SK-N-SH (cell line): ENCODE results near the gene PCSK2. TPM values are rescaled to one million over a fixed set of nuclear protein-coding genes. Genes with fewer than 3 reads are reported as not detected.

Experiments used
- CTCF ChIA-PET: fragments of 300-600, 350-600 bp; formaldehyde crosslinking; extraction: SDS; loops from one replicate; lab custom pipeline; 2021; lab: Yijun Ruan, JAX
- POLR2A ChIA-PET: fragments of 350-600 bp; sonication (Branson Sonifier 250); formaldehyde crosslinking; extraction: SDS; loops from one replicate; lab custom pipeline; 2020; ENCODE audit warnings: antibody characterized with exemption, inconsistent platforms; lab: Yijun Ruan, JAX
- DNase-seq: peaks from one replicate; pipeline ENCODE4 v3.0.0; 2012
- H2AFZ ChIP-seq: fragments of 200-600 bp; sonication (generic); 2 replicates; pipeline ENCODE4 v1.8.1; 2016; ENCODE audit warnings: antibody characterized with exemption, mild to moderate bottlenecking, low read depth
- H3F3A ChIP-seq: fragments of 200-600 bp; sonication (generic); replicated peaks from 2 replicates; pipeline ENCODE3; 2016; ENCODE audit warnings: antibody characterized with exemption, mild to moderate bottlenecking; ENCODE audit not compliant: insufficient read depth
- H3K27ac ChIP-seq, 2 experiments: fragments of 200-500 bp in 1 of 2; fragments of 200-600 bp in 1 of 2; sonication (Bioruptor generic) in 1 of 2; sonication (generic), shearing (Covaris generic) in 1 of 2; 2 replicates each; pipeline versions ENCODE4 v1.5.1 to v1.6.1; 2014 to 2016; ENCODE audit warnings: low read depth in 2 of 2, inconsistent platforms in 1 of 2, low read length in 1 of 2, mild to moderate bottlenecking in 1 of 2, mixed read lengths in 1 of 2
- H3K27me3 ChIP-seq: fragments of 200-600 bp; sonication (generic), shearing (Covaris generic); 2 replicates; pipeline ENCODE4 v1.6.1; 2016; ENCODE audit warnings: mixed run types; ENCODE audit not compliant: insufficient read depth
- H3K36me3 ChIP-seq, 2 experiments: fragments of 200-500 bp in 1 of 2; fragments of 200-600 bp in 1 of 2; sonication (Bioruptor generic) in 1 of 2; sonication (generic) in 1 of 2; replicated peaks in 1 of 2; 2 replicates each; pipeline versions ENCODE3 to v1.5.1; 2014 to 2016; ENCODE audit warnings: low read length in 1 of 2, mild to moderate bottlenecking in 1 of 2; ENCODE audit not compliant: insufficient read depth in 2 of 2, control insufficient read depth in 1 of 2
- H3K4me1 ChIP-seq, 2 experiments: fragments of 200-500 bp in 1 of 2; fragments of 200-600 bp in 1 of 2; sonication (Bioruptor generic) in 1 of 2; sonication (generic), shearing (Covaris generic) in 1 of 2; 2 replicates each; pipeline versions ENCODE4 v1.5.1 to v1.6.1; 2014 to 2016; ENCODE audit warnings: low read depth in 1 of 2, low read length in 1 of 2, mixed run types in 1 of 2; ENCODE audit not compliant: insufficient read depth in 2 of 2, control insufficient read depth in 1 of 2
- H3K4me2 ChIP-seq: fragments of 200-600 bp; sonication (generic), shearing (Covaris generic); 2 replicates; pipeline ENCODE4 v1.6.1; 2017; ENCODE audit warnings: mixed run types
- H3K4me3 ChIP-seq, 2 experiments: fragments of 200-500 bp in 1 of 2; fragments of 200-600 bp in 1 of 2; sonication (Bioruptor generic) in 1 of 2; sonication (generic), shearing (Covaris generic) in 1 of 2; 2 replicates each; pipeline versions ENCODE4 v1.5.1 to v1.8.1; 2014 to 2016; ENCODE audit warnings: low read depth in 2 of 2, inconsistent platforms in 1 of 2, low read length in 1 of 2, mild to moderate bottlenecking in 1 of 2, mixed read lengths in 1 of 2, moderate library complexity in 1 of 2
- H3K79me2 ChIP-seq: fragments of 200-600 bp; sonication (generic); 2 replicates; pipeline ENCODE4 v1.8.1; 2017; ENCODE audit warnings: mild to moderate bottlenecking; ENCODE audit not compliant: insufficient read depth
- H3K9ac ChIP-seq: fragments of 200-600 bp; sonication (generic); 2 replicates; pipeline ENCODE4 v1.6.1; 2017; ENCODE audit warnings: mixed run types
- H3K9me2 ChIP-seq: fragments of 200-600 bp; sonication (generic); 2 replicates; pipeline ENCODE4 v1.6.1; 2017; ENCODE audit warnings: mixed run types
- H3K9me3 ChIP-seq: fragments of 200-600 bp; sonication (generic); 2 replicates; pipeline ENCODE4 v1.6.1; 2017; ENCODE audit warnings: mixed run types, mild to moderate bottlenecking, moderate library complexity
- H4K20me1 ChIP-seq: fragments of 200-600 bp; sonication (generic); 2 replicates; pipeline ENCODE4 v1.6.1; 2017; ENCODE audit warnings: mild to moderate bottlenecking, mixed run types; ENCODE audit not compliant: insufficient read depth
- EP300 ChIP-seq, 2 experiments: IDR thresholded peaks; 2 replicates each; pipeline versions ENCODE4 v1.4.0 to v1.6.1; 2012; ENCODE audit warnings: borderline replicate concordance in 1 of 2, low read depth in 1 of 2, low read length in 1 of 2
- EZH2phosphoT487 ChIP-seq: fragments of 200-600 bp; sonication (generic); IDR thresholded peaks from 2 replicates; pipeline ENCODE4 v1.6.1; 2017; ENCODE audit warnings: low read depth, mixed run types, mild to moderate bottlenecking, antibody characterized with exemption, moderate library complexity, borderline replicate concordance
- FOSL2 ChIP-seq: IDR thresholded peaks from 2 replicates; pipeline ENCODE4 v1.4.0; 2012; ENCODE audit warnings: low read depth, mild to moderate bottlenecking, moderate library complexity, borderline replicate concordance
- GATA2 ChIP-seq: sonication (generic); formaldehyde crosslinking; IDR thresholded peaks from 2 replicates; pipeline ENCODE4 v1.5.0; 2020; ENCODE audit warnings: mild to moderate bottlenecking, missing genetic modification reagents
- IRF3 ChIP-seq: fragments of 150-350 bp; IDR thresholded peaks from 2 replicates; pipeline ENCODE4 v1.6.1; 2016; ENCODE audit warnings: mild to moderate bottlenecking, low read depth, low read length
- NRF1 ChIP-seq: IDR thresholded peaks from 2 replicates; pipeline ENCODE4 v1.6.1; 2012; ENCODE audit warnings: low read depth, mild to moderate bottlenecking, low read length
- POLR2AphosphoS5 ChIP-seq: IDR thresholded peaks from 2 replicates; pipeline ENCODE4 v1.6.1; 2012; ENCODE audit warnings: low read depth, low read length
- RAD21 ChIP-seq: IDR thresholded peaks from 2 replicates; pipeline ENCODE4 v1.6.1; 2012; ENCODE audit warnings: mild to moderate bottlenecking, low read length
- RCOR1 ChIP-seq: fragments of 150-350 bp; IDR thresholded peaks from 2 replicates; pipeline ENCODE4 v1.6.1; 2017; ENCODE audit warnings: antibody characterized with exemption, low read length
- REST ChIP-seq: IDR thresholded peaks from 2 replicates; pipeline ENCODE4 v1.6.1; 2012; ENCODE audit warnings: mild to moderate bottlenecking, low read depth, low read length, moderate library complexity
- RFX5 ChIP-seq: IDR thresholded peaks from 2 replicates; pipeline ENCODE4 v1.6.1; 2012; ENCODE audit warnings: mild to moderate bottlenecking, improper control_type of control experiment, low read length
- RXRA ChIP-seq: IDR thresholded peaks from 2 replicates; pipeline ENCODE4 v1.4.0; 2012; ENCODE audit warnings: low read depth, mild to moderate bottlenecking, borderline replicate concordance
- SIN3A ChIP-seq: IDR thresholded peaks from 2 replicates; pipeline ENCODE4 v1.6.1; 2012; ENCODE audit warnings: low read depth, mild to moderate bottlenecking, low read length, moderate library complexity, borderline replicate concordance
- SMC3 ChIP-seq: IDR thresholded peaks from 2 replicates; pipeline ENCODE4 v1.6.1; 2012; ENCODE audit warnings: low read depth, low read length, improper control_type of control experiment
- TAF1 ChIP-seq: IDR thresholded peaks from 2 replicates; pipeline ENCODE4 v1.6.1; 2012; ENCODE audit warnings: low read depth, mild to moderate bottlenecking, low read length, moderate library complexity, borderline replicate concordance
- YY1 ChIP-seq: IDR thresholded peaks from 2 replicates; pipeline ENCODE4 v1.4.0; 2012; ENCODE audit warnings: low read depth, mild to moderate bottlenecking
- WGBS: methylation state at CpG from one replicate; pipeline ENCODE4 v1.1.6; 2017; ENCODE audit warnings: low lambda C conversion rate; 5-methylcytosine and 5-hydroxymethylcytosine counted together
- polyA plus RNA-seq, 3 experiments: library from polyadenylated mRNA; depleted of rRNA; stranded (reverse); fragments of >200 nt; gene quantifications; 2 replicates each; pipeline ENCODE4 v1.2.3, GENCODE V29; 2012
- TF ChIP-seq, protein P1 (sequence below): IDR thresholded peaks from 2 replicates; pipeline ENCODE4; 2012
- TF ChIP-seq, protein P2 (sequence below): fragments of 150-350 bp; IDR thresholded peaks from 2 replicates; pipeline ENCODE4 v1.6.1; 2017; ENCODE audit warnings: antibody characterized with exemption, low read length, low read depth, borderline replicate concordance
- TF ChIP-seq, protein P3 (sequence below): IDR thresholded peaks from 2 replicates; pipeline ENCODE4 v1.4.0; 2012; ENCODE audit warnings: low read depth, borderline replicate concordance
- TF ChIP-seq, protein P4 (sequence below): IDR thresholded peaks from 2 replicates; pipeline ENCODE4 v1.4.0; 2012; ENCODE audit warnings: low read depth
- TF ChIP-seq, protein P5 (sequence below): IDR thresholded peaks from 2 replicates; pipeline ENCODE4 v1.4.0; 2012; ENCODE audit warnings: low read depth, borderline replicate concordance

Gene PCSK2
- polyA plus RNA-seq, 1 of the 3 experiments (the other 2 are of a cell fraction) = not detected

- TF ChIP-seq REST = no peak
- TF ChIP-seq POLR2AphosphoS5 = no peak
- TF ChIP-seq, all 33 proteins: peak for 0
These were observed 9.9 kb downstream of the PCSK2 start (continued) for GRCh38 chr20:17236766-17237165.

DNA sequence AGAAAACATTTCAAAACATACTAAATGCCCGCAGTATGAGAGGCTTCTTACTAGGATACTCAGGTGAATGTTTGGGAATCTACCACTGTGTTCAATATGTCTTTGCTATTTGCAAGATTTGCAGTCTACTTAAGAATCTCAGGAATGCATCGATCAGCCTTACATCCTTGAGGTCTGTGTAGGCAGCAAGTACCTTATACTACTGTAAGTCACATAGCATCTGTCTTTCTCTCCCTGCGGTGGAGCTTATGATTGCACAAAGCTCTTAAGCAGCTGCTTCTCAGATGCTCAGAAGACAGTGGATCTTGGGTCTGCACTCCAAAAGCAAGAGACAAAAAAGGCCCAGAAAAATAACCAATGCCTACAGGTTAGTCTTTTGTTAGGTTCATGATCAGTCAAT, 21.4 kb downstream of the PCSK2 start:
- H3K36me3 ChIP-seq = no peaks in the 10 kb centered on the region
- H3K4me2 ChIP-seq = no peak overlapping the region
- H3K9me2 ChIP-seq = no peaks in the 10 kb centered on the region
- H3K4me1 ChIP-seq = no peaks in the 10 kb centered on the region
- CTCF ChIA-PET = no interaction called here
- DNase-seq = no peak
- H3K9ac ChIP-seq = no peak overlapping the region
- no peaks in the 10 kb centered on the region for H3F3A ChIP-seq
- no peaks in the 10 kb centered on the region for H3K9me3 ChIP-seq
- WGBS = 35% methylated on average over 3 of the region's 3 CpGs
- POLR2A ChIA-PET = no interaction called here
- TF ChIP-seq, protein P1, sequence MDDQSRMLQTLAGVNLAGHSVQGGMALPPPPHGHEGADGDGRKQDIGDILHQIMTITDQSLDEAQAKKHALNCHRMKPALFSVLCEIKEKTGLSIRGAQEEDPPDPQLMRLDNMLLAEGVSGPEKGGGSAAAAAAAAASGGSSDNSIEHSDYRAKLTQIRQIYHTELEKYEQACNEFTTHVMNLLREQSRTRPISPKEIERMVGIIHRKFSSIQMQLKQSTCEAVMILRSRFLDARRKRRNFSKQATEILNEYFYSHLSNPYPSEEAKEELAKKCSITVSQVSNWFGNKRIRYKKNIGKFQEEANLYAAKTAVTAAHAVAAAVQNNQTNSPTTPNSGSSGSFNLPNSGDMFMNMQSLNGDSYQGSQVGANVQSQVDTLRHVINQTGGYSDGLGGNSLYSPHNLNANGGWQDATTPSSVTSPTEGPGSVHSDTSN = no peak
- TF ChIP-seq, protein P2, sequence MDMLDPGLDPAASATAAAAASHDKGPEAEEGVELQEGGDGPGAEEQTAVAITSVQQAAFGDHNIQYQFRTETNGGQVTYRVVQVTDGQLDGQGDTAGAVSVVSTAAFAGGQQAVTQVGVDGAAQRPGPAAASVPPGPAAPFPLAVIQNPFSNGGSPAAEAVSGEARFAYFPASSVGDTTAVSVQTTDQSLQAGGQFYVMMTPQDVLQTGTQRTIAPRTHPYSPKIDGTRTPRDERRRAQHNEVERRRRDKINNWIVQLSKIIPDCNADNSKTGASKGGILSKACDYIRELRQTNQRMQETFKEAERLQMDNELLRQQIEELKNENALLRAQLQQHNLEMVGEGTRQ = no peak
- no peak for TF ChIP-seq IRF3
- TF ChIP-seq SMC3 = no peak
- TF ChIP-seq TAF1 = no peak
- no peak for TF ChIP-seq YY1
- TF ChIP-seq SIN3A = no peak
- TF ChIP-seq, protein P3, sequence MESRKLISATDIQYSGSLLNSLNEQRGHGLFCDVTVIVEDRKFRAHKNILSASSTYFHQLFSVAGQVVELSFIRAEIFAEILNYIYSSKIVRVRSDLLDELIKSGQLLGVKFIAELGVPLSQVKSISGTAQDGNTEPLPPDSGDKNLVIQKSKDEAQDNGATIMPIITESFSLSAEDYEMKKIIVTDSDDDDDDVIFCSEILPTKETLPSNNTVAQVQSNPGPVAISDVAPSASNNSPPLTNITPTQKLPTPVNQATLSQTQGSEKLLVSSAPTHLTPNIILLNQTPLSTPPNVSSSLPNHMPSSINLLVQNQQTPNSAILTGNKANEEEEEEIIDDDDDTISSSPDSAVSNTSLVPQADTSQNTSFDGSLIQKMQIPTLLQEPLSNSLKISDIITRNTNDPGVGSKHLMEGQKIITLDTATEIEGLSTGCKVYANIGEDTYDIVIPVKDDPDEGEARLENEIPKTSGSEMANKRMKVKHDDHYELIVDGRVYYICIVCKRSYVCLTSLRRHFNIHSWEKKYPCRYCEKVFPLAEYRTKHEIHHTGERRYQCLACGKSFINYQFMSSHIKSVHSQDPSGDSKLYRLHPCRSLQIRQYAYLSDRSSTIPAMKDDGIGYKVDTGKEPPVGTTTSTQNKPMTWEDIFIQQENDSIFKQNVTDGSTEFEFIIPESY = no peak
- no peak for TF ChIP-seq FOSL2
- no peak for TF ChIP-seq RXRA
- no peak for TF ChIP-seq POLR2AphosphoS5
- TF ChIP-seq, protein P4, sequence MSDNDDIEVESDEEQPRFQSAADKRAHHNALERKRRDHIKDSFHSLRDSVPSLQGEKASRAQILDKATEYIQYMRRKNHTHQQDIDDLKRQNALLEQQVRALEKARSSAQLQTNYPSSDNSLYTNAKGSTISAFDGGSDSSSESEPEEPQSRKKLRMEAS = no peak
- no peak for TF ChIP-seq EP300 (IDR thresholded peaks at IDR 0.05; ENCODE audit: borderline replicate concordance in 1 of 2, low read depth in 1 of 2, low read length in 1 of 2)
- no peak for TF ChIP-seq NRF1
- no peak for TF ChIP-seq EZH2phosphoT487
- TF ChIP-seq, protein P5, sequence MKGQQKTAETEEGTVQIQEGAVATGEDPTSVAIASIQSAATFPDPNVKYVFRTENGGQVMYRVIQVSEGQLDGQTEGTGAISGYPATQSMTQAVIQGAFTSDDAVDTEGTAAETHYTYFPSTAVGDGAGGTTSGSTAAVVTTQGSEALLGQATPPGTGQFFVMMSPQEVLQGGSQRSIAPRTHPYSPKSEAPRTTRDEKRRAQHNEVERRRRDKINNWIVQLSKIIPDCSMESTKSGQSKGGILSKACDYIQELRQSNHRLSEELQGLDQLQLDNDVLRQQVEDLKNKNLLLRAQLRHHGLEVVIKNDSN = no peak
- no peak for TF ChIP-seq RCOR1
- TF ChIP-seq RFX5 = no peak
- no peak for TF ChIP-seq GATA2
- TF ChIP-seq RAD21 = no peak
- no peak overlapping the region for H3K4me3 ChIP-seq
- H4K20me1 ChIP-seq = no peaks in the 10 kb centered on the region
- H2AFZ ChIP-seq = no peak overlapping the region
- no peaks in the 10 kb centered on the region for H3K79me2 ChIP-seq
- no peak overlapping the region for H3K27ac ChIP-seq
- no peaks in the 10 kb centered on the region for H3K27me3 ChIP-seq
